Activated naive CD4-positive, alpha-beta T cell (primary cell): ENCODE data around the gene MYO1E.

ENCODE experiments used
- DNase-seq, 4 experiments: peaks; one replicate each; lab custom pipeline; 2025; lab: John Stamatoyannopoulos, UW

The MYO1E gene

DNA sequence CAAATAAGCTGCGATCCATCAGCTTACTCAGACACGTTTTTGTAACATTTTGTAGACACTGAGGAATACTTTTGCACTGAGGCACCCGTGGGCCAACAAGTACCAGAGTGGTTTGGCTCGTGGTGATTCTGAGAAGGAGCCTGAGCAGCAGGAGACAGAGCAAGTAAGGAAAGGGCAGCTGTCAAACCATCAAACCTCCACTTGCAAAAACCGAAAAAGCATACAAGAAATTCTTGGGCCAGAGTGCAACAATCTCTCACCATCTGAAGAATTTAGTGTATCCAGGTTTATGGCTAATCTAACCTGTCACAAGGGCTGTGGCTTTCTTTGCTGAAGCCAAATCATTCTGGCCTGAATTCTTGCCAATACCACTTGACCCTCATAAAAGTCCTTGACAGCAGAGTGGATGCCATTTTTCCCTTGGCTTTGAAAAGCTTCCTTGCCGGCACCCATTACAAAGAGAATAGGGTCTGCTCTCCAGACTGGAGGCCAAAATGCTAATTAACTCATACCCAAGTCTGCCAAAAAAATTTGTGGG is 56.7 kb downstream of the MYO1E start:
- DNase-seq: no peak

GRCh38 chr15:59313641-59314332 is 58.9 kb downstream of the MYO1E start:
- no peak for DNase-seq

GRCh38 chr15:59312205-59312604 is 60.5 kb downstream of the MYO1E start:
- DNase-seq: no peak

GRCh38 chr15:59311195-59311594 is 61.5 kb downstream of the MYO1E start:
- no peak for DNase-seq

DNA sequence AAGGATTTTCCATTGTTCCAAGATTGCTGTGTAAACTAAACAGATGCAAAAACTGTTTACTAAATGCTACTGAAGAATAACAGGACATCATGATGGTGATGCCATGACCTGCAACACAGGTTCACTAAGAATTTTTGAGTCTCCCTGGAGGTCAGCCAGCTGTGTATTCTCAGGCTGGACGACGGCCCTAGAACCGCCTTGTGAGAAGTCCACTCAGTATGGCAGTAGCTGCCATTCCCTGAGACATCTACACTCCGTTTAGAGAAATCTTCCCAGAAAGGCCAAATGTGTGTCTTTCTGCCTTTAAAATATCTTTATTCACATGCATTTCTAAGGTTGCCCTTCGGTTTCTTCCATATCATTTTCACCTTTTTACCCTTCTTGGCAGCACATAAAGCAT is 63.3 kb downstream of the MYO1E start:
- no peak for DNase-seq

DNA sequence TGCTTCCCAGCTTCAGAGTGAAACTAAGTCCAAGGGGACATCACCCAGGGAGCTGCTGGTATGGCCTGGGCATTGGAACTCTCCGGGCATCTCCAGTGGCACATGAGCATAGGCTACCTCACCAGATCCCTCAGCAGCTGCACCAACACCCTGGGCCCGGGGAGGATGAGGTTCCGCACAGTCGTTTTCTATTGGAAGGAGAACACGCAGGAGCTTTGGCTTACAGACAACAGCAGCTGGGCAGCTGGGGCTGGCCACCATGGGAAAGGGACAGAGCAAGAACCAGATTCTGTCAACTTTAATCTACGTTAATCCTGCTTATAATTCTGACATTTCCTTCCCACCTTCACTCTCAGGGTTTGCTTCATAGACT is 65.5 kb downstream of the MYO1E start:
- DNase-seq: no peak

DNA sequence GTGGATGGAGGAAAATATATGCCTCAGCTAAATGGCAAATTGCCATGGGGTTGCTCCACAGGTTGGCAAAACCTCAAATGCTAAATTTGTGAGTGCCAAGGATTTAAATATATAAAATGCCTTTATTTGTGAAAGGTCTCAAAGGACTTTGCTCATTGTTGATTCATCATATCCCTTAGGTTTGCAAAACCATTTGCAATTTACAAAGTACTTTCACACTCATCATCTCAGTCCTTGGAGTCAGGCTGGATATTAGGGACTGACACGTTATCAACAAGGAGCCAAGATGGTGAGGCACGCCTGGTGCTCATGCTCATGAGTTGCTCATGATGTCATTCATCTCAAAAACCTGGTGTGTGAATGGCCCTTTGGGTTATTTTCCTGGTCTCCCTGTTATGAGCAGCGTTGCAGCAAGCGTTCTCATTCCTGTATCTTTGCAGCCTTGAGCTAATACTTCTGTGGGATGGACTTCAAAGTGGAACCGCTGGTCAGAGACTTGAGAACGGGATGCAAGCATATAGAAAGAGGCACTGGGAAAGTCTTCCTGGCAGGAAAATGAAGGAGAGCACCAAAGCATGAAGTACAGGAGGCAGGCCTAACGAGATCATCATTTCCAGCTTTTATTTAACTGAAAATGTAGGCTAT is 66.0 kb downstream of the MYO1E start:
- no peak for DNase-seq

DNA sequence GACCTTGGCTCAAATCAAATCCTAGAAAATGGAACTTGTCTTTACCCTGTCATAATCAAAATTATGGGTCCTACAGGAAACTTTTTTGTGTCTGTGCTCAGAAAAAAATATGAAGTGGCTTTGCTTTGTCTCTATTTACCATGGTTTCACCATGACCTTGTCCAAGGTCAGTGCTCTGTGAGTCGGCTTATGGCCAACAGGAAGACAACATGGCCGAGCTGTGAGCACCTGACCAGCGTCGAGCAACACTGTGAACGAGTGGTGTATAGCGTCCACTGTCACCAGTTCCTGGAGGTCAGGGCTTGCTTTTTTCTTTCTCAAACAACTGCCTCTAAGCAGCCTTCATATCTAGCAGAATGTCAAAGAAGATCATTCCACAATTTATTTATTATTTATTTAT is 67.9 kb downstream of the MYO1E start:
- DNase-seq: no peak

- no peak for DNase-seq
Measured at GRCh38 chr15:59304034-59304795, 68.5 kb downstream of the MYO1E start.

DNA sequence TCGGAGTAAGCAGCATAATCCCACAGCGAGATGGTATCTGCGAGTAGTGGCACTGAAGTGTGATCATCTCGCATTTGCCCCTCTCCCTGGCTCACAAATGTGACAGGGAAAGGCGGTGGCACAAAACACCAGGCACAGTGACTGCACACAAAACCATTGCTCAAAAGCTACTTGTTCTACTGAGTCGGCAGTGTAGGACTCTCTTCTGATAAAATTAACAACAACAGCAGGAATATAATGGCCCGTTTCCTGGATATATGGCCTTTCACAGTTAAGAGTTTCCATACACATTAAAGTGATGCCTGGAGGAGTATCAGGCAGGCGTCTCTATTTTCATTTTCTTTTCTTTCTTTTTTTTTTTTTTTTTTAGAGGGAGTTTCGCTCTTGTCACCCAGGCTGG is 69.0 kb downstream of the MYO1E start:
- DNase-seq: no peak

GRCh38 chr15:59303136-59303535 is 69.5 kb downstream of the MYO1E start:
- DNase-seq: no peak

- no peak for DNase-seq
Measured at GRCh38 chr15:59301527-59301926, 71.1 kb downstream of the MYO1E start.

- no peak for DNase-seq
Measured at GRCh38 chr15:59300618-59301139, 72.0 kb downstream of the MYO1E start.

- peak in 3 of 4 experiments; percentile 8 to 36 (median 12) for DNase-seq
Measured at GRCh38 chr15:59299929-59300617, 72.6 kb downstream of the MYO1E start.

GRCh38 chr15:59298854-59299250 is 73.8 kb downstream of the MYO1E start:
- no peak for DNase-seq

- no peak for DNase-seq
Measured at GRCh38 chr15:59298225-59298853, 74.3 kb downstream of the MYO1E start.

DNA sequence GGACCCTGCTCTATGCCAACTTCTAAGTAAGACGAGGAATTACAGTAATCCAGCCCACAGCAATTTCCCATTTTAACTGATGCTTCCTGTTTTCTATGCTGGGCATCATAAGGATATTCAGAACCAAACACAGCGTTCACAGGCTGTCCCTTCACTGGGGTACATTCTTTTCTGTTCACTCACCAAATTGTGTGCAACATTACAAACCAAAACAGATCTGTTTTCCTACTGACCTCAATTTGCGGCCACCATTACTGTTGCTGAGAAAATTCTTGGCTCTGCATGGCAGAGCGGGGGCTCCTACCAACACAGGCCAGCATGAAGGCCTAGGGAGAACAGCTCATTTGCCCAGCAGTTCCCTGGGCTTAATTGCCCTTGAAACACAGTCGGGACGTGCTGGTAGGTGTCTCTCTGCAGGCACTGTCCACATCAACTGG is 76.5 kb downstream of the MYO1E start:
- DNase-seq: no peak

GRCh38 chr15:59295261-59296001 is 77.2 kb downstream of the MYO1E start:
- no peak for DNase-seq

DNA sequence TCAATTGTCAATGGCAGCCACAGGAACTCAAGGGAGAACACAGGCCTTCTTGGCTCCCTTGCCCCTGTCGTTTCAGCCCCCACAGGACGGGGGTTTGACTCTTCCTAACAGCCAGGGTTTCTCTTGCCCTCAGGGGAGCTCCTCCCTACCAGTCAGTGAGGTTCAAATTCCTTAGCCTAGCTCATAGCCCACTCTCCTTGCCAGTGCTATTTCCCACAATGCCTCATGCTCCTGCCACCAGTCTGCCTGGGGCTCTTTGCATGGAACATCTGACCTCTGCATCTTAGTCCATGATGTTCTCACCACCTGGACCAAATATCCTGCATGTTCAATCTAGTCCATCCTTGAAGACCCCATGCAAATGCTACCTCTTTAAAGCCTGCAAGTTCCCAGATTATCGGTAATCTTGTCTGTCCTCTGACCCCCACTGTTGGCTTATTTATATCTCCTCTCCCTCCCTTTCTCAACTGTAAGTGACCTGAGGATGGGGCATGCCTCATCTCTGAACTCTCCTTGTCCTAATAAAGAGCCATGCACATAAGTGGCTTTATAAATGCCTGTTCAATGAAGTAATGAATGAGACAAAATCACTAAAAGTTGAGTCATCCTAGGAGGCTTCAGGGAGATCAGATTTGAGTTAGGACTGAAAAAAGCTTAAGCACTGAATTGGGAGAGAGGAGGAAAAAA is 78.0 kb downstream of the MYO1E start:
- no peak for DNase-seq
